Liver (tissue), 2 donors: ENCODE results near the gene TCF12.

Source experiments
- TF ChIP-seq, protein P1 (sequence below): fragments of 150-350 bp; IDR thresholded peaks from 2 replicates; pipeline ENCODE4 v1.5.1; 2017; ENCODE audit warnings: improper control_type of control experiment, low read depth, low read length; ENCODE audit not compliant: missing input control
- TF ChIP-seq, protein P2 (sequence below): IDR thresholded peaks from 2 replicates; pipeline ENCODE4 v1.6.1; 2016; ENCODE audit warnings: antibody characterized with exemption
- donor health status: healthy.

DNA sequence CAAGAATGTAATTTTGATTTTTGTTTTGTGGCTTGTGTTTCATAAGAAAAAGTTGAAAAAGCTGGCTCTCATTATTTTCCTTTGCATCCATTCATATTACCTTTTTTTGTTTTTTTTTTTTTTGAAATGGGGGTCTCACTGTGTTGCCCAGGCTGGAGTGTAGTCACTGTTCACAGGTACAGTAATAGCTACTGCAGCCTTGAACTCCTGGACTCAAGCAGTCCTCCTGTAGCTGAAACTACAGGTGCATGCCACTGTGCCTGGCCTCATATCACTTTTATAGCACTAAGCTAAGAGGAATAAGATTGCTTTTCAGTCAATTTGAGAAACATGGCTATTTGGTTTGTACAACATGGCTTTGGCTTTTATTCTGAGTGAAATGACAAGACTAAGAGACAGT is 49.8 kb downstream of the TCF12 start:
- TF ChIP-seq, protein P1, sequence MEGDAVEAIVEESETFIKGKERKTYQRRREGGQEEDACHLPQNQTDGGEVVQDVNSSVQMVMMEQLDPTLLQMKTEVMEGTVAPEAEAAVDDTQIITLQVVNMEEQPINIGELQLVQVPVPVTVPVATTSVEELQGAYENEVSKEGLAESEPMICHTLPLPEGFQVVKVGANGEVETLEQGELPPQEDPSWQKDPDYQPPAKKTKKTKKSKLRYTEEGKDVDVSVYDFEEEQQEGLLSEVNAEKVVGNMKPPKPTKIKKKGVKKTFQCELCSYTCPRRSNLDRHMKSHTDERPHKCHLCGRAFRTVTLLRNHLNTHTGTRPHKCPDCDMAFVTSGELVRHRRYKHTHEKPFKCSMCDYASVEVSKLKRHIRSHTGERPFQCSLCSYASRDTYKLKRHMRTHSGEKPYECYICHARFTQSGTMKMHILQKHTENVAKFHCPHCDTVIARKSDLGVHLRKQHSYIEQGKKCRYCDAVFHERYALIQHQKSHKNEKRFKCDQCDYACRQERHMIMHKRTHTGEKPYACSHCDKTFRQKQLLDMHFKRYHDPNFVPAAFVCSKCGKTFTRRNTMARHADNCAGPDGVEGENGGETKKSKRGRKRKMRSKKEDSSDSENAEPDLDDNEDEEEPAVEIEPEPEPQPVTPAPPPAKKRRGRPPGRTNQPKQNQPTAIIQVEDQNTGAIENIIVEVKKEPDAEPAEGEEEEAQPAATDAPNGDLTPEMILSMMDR: no peak
- TF ChIP-seq, protein P2, sequence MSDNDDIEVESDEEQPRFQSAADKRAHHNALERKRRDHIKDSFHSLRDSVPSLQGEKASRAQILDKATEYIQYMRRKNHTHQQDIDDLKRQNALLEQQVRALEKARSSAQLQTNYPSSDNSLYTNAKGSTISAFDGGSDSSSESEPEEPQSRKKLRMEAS: no peak
